ENCODE results near the gene GMPPA.

DNA sequence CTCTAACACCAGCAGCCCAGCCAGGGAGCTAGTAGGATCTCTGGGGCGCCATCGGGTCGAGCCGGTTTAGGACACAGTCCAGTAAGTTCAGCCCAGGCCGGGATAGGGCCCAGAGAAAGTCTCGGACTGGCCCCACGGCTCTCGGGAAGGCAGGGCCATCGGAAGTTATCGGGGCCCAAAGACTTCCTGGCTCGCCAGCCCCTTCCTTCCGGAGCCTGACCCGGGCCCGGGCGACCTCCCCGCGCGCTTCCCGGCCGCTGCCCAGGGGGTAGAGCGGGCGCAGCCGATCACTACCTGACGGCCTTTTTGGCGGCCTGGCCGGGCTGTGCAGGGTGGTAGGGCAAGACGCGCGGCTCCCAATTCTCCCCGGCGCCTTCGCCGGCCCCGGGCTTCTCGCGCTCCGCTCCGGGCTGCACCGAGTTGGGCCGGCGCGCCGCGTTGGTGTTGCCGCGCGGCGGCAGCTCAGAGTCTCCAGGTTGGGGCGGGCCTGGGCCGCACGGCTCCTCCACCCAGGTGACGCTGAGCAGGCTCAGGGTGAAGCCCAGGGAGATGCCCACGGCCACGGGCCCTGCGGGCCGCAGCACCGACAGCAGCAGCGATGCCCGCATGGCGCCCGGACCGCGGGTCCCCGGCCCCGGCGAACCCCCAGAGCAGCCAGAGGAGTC lies 44.4 kb downstream of the GMPPA start:
- TF ChIP-seq, protein P1, sequence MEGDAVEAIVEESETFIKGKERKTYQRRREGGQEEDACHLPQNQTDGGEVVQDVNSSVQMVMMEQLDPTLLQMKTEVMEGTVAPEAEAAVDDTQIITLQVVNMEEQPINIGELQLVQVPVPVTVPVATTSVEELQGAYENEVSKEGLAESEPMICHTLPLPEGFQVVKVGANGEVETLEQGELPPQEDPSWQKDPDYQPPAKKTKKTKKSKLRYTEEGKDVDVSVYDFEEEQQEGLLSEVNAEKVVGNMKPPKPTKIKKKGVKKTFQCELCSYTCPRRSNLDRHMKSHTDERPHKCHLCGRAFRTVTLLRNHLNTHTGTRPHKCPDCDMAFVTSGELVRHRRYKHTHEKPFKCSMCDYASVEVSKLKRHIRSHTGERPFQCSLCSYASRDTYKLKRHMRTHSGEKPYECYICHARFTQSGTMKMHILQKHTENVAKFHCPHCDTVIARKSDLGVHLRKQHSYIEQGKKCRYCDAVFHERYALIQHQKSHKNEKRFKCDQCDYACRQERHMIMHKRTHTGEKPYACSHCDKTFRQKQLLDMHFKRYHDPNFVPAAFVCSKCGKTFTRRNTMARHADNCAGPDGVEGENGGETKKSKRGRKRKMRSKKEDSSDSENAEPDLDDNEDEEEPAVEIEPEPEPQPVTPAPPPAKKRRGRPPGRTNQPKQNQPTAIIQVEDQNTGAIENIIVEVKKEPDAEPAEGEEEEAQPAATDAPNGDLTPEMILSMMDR (IDR thresholded peaks at IDR 0.05) = no peak
- TF ChIP-seq POLR2A (IDR thresholded peaks at IDR 0.05) = no peak
